NCI-H460 (cell line): ENCODE data around the gene PDPN. TPM values are rescaled to one million over a fixed set of nuclear protein-coding genes. Genes with fewer than 3 reads are reported as not detected.

ENCODE experiments used
- DNase-seq: peaks from one replicate; pipeline ENCODE4 v3.0.0-alpha.2; 2016; ENCODE audit warnings: low read depth; ENCODE audit errors: extremely low read depth
- total RNA-seq: library from RNA; depleted of rRNA; stranded (reverse); fragments of >200 nt; shearing (Covaris generic); gene quantifications from 2 replicates; pipeline ENCODE4 v1.2.3, GENCODE V29; 2014

Gene PDPN
- total RNA-seq, 1 experiment from 2014 or later, result not detected

DNA sequence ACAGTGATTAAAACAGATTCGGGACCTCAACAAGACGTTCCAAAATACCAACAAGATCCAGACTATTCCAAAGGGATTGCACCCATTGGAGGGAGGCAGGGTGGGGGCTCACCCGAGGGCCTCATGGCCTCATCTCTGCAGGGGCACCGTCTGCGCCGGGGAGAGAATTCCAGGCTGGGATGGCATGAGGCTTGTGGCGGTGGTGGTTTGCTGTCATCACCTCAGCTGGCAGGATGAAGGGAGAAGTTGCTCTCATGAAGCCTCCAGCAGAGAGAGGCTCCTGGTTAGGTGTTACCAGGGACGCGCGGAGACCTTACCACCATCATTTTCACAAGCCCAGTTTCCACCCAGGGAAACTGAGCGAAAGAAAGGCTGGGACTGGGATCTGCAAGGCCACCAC lies 6.7 kb upstream of the PDPN start:
- DNase-seq, result no peak

DNA sequence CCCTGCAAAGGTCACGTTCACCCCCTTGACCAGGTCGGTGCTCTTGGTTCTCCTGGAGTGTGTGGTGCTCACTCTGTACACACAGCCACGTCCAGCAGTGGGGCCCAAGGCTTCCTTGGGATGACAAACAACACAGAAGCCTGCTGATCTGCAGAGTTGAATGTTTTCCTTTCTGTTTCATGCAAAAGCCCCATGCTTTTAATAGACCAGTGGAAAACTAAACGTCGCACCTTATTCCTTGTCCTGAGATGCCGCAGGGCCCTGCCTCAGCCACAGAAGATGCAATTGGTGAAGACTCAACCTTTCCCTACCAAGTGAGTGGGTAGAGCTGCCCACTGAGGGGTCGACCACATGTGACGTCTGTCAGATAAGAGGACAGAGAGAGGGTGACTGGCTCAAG lies 5.8 kb upstream of the PDPN start:
- DNase-seq, result no peak

DNA sequence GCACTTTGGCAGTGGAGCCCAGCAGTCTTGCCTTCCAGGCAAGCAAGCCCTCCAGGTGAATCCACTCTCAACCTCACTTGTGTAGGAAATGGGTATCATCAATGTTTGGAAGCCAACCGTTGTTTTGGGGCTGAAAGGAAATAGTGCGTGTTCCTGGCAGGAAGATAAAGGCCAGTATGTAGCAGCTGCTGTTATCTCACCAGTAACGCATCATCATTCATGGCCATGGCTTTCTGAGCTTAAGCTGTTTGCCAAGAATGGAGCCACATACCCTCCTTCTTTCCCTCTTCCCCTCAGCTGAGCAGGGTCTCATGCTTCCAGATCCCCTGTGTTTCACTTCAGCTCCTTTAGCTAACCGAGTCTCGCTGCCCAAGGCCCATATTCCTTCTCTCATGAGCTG lies 2.2 kb upstream of the PDPN start:
- no peak for DNase-seq

DNA sequence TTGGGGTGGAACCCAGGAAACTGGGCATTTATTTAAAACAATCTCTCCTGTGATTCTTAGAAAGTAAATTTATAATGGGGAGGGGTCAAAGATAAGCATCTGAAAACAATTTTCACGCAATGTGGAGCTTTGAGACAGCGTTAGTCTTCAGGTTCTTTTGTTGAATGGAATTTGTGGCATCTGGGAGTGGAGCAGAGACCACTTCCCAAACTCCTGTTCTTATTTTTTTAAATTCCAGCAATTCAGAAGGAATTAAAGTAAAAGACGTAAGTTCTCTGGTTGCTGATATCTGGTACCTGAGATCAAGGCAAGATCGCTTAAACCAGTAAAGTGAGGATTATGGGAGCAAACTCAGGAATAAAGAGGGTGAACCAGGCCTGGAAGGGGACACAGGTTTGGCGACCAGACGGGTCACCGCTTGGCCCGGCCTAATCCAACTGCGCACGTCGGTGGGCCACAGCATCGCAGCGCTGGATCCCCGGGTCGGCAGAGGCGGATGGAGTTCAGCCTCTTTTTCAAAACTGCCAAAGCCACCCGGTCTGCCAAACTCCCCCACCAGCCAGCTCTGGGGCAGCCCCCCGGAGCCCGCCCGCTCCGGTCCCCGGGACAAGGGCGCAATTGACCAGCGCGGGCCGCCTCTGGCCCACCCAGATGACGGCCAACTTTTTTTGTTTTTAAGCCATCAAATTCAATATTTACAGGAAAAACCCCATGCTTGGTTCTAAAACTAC lies 754 bp upstream of the PDPN start:
- no peak for DNase-seq

DNA sequence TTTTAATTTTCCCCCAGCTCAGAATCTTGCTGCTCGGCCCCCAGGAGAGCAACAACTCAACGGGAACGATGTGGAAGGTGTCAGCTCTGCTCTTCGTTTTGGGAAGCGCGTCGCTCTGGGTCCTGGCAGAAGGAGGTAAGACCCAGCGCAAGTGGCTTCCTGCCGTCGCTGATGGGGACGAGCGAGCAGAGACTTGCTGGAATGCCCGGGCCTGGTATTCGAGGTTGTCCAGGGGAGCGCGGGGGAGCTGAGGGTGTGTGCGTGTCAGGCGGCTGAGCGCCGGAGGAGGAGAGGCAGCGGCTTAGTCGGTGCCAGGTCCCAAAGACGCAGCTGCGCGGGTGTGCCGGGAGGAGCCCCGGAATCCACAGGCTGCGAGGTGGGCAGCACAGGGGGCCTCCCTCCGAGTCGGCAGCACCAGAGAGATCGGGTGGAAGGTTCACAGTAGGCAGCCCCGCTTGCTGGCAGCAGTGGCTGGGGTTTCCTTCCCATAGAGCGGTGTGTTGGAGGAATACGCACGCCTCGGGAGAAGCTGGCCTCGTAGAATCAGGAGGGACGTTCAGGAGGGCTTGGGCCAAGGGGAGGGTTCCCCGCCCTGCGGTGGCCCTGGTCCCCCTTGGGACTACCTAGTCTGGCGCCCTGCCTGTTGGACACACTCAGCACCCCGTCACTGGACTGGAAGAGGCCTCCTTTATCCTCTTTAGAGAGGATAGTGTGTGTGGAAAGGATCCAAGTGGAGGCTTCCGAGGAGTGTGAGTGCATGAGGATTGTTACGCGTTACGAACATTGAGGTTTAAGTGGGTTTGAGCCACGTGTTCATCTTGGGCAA lies 547 bp downstream of the PDPN start:
- no peak for DNase-seq

DNA sequence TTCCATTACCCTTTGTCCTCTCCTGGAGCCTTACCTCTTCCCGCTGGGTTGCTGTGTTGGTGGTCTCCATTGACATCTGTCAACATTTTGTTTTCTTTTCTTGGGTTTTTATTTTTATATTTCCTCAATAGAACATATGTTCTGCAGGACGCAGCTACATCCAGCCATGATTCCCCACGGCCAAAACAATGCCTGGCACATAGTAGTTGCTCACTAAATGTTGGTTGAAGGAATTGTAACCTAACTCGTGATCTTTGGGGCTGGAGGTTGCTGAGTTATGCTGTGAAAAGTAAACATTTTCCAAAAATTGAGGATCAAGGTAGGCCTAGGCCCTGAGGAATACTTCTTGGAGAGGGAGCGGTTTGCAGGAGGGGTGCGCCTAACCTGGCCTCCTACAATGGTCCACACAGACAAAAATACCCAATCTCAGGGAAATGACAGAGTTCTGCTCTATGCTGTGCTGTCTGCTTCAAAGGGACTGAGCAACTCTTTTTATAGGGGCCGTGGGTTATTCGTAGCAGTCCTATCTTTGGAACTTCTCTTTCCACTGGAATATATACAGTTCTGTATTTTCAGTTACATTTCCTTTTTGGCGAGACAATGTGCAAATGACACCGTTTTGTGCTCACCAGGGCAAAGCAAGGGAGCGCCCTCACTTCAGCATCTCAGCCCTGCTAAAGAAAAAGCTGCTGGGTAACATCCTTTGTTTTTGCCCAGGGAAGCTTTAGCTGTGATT lies 1.4 kb downstream of the PDPN start:
- DNase-seq, result no peak

DNA sequence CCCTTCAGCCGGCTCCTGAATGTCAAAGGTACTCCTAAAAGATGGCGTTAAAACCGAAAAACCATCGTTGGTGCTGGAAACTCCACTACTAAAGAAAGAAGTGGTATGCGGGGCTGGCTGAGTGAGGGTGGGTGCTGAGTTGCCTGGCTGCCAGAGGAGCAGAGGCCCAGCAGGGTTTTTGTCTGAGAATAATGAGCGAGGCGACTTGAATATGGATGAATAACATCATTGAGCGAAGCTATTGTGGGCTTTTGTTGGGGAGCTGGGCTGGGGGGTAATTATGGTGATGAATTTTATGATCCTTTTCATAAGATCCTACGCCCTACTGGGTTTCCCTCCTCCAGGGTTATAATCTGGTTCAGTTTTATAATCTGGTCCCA lies 2.0 kb downstream of the PDPN start:
- DNase-seq, result no peak

DNA sequence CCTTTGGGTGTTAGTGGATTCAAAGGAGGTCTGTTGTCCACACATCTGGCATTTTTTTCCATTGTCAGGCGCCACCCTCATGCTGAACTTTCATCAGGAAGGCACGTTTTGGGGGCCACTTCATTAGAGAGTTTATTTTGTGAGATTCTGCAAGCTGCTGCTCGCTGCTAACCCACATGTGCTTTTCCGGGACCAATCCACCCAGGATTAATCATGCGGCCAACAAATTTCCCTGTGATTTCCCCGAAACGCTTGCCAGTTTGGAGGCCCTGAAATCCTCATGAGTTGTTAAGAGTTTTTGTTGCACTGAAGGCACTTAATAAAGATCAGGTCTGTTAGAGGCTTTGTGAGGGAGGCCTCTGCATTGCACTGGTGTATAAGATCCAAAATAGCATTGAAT lies 2.4 kb downstream of the PDPN start:
- DNase-seq, result no peak

DNA sequence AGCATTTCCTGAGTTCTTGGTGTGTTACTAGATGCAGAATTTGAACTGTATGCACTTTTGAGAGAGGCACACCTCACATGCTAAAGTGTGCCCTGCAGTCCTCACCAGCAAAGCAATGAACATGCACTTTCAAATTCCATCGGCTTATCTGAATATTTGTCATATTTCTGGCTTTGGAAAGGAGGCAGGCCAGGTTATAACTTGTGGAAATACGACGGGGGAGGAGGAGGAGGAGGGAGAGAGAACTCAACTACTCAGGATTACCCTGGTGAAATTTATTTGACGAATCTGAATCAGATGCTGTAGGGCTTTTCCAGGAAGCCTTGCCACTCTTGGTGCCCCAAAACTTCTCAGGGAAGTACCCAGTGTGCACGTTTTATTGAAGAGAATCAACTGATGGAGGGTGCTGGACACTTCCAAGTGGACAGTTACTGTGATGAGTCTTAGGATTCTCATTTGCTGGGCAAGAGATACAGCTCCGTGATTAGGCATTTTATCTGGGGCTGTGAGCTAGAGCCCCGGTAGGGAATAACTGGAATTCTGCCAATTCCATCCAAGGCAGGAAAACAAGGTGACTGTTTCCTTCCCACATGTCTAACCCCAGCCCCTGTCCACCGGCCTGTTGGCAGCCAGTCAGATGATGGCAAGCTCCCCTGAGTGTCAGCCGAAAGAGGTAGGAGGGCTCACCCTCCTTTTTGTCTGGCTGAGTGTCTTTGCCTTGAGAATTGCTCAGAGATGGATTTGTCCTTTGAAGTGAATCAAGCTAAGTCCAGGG lies 3.8 kb downstream of the PDPN start:
- DNase-seq, result no peak

DNA sequence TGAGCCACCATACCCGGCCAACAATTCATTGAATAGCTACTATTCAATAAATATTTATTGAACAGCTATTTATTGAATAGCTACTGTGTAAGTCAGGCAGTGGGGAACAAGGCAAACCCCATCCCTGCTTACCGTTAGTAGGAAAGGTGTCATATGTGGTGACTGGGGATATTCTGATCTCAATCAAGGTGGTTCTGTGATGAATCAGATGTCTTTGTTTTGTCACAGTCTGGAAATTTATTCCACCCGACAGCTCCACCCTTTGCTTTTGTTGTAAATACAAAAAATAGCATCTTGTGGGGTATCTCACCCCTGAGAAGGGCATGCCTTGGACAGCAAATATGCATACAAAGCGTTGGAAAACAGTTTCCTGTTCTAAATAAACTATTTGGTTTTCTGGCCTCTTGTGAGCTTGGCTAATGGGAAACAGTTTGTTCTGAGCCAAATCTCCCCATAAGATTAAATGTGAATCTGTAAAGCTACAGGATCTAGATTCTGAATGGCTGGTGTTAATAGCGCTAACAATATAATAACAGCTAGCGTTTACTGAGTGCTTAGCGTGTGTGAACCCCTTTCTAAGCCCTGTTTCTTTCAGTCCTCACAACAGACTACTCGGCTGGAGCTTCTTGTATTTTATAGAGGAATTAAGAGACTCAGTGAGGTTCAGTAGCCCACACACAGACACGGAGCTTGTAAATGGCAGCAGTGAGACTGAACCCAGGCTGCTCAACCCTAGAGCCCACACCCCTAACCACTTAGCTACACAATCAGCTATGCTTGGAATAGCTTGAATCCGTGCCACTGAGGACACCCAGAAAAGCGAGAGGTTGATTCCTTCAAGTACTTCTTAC lies 5.5 kb downstream of the PDPN start:
- DNase-seq, result no peak

DNA sequence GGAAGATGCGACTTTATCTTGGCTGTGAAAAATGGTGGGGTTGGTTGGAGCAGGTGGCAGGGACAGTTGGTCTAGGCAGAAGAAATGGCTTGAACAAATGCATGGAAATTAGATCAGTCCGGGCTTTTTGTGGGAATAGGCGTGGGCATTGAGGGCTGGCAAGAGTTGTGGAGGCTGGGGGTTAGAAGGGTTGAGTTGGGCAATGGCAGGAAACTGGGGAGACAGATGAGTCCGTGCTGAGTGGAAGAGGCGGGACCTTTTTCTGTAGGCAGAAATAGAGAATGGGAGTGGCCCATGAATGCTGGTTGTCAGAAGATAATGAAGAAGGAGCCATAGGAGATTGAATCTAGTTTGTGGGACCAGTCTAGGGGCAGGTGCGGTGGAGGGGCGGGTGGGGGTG lies 6.9 kb downstream of the PDPN start:
- no peak for DNase-seq

DNA sequence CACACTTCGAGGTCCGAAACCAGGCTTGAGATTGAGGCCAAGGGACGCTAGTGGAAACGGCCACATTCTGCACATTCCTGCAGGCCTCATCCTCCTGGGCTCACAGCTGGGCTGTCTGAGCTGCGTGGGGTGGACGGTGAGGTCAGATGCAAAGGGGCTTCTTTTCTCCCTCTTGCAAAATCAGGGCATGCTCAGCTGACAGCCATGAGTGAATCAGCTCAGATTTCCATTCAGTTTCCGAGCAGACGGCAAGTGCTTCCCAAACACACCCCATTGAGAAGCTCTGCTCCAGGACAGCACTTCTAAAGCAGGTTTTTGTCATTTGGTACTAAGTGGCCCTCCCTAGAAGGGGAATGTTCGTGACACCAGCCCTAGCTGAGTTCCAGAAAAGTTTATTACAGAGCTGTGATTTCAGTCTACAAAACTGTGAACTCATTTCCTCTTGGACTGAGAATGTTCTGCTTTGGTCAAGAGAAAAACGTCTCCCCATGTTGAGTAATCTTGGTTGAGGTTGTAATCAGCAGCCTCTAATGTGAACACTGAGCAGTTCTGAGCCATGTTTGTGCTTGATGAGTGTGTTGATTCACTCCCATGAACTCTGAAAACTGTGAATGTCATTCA lies 10.0 kb downstream of the PDPN start:
- DNase-seq, result no peak

DNA sequence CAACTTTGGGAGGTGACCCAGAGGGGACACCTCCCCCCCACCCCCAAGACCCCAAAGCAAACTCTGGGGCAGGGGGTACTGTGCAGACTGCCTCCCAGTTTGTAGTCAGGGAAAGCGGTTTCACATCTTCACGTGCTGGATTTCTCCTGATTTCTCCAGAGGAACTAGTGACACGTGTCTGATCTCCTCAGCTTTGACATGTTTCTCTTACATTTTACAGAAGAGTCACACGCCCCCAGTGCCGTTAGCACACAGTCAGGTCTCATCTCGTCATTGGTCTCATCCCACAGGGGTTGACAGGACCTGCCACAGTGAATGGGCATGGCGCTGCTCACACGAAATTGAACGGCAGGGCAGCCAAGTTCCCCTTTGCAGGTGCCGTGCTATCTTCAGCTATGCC lies 11.8 kb downstream of the PDPN start:
- DNase-seq, result no peak

DNA sequence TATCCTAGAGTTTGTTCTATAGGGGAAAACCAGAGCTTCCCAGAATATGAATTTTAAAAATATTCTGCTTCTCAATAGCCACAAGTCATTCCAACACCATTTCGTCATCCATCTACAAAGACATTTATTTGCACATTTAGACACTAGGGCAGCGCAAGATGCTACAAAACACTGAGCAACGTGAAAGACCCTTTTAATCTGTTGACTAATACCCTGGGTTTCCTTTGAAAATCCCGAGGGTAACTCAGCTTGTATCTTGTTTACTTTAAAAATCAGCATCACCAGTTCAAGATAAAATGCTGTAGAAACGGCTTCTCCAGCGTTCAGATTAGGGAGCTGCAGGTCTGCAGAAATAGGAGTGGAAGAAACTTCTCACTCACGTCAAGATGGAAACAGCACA lies 13.5 kb downstream of the PDPN start:
- DNase-seq, result no peak

DNA sequence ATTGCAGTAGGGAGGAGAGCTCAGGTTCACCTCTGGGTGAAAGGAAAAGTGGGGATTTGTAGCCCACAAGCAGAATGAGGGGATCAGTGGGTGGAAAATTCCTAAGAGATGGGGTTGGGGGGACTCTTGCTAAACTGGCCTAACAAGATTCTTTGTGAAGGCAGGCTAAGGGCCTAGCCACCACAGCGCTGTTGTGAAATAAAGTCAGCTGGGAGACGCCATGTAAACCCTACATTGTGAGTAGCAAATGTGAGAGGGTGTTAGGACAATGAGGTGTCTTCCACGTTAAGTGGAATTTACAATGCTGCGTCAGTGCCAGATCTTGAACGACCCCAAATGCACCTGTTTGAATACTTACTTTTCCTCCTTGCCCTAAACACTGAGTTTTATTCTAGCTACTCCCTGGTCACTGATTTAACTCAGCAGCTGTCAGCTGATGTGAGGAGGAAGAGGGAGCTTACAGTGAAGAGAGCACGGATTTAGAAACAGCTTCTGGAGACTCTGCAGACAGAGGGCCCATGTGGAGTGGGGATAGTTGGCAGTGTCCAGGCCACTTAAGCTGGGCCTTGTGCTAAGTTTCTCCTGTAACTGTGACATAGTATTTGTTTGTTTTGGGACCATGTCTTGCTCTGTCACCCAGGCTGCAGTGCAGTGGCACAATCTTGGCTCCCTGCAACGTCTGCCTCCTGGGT lies 17.3 kb downstream of the PDPN start:
- no peak for DNase-seq

DNA sequence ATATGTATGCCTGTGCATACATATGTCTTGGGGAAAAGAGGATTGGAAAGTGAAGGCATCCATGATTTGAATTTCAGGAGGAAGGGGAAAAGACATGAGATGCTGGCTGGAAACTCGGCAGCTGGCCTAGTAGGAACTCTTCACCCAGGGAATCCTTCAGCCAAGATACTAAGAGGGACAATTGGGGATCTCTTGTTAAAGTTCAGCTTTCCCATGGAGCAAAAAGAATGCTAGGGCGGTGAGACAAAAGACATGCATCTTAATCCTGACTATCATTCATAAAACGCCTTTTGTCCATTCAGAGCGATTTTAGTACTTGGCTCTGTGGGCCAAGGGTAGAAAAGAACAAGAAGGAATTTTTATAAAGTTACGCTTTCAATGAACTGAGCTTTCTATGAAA lies 20.5 kb downstream of the PDPN start:
- no peak for DNase-seq

DNA sequence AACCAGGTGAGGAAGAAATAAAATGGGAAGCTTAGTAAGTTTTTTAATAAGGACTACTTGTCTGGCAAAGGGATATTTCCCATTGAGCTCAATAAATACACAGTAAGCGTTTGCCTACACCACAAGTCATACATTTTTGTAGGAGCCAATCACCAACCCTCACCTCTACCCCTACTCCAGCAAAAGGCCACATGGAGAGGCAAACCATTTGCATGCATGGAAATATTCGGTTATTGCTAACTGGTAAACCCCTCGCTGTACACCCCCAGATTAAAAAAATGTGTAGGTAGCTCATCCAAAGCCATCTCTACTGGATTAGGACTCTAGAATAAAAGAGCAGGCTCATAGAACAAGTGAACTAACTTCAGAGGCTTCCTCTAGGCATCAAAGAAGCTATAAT lies 21.1 kb downstream of the PDPN start:
- no peak for DNase-seq

DNA sequence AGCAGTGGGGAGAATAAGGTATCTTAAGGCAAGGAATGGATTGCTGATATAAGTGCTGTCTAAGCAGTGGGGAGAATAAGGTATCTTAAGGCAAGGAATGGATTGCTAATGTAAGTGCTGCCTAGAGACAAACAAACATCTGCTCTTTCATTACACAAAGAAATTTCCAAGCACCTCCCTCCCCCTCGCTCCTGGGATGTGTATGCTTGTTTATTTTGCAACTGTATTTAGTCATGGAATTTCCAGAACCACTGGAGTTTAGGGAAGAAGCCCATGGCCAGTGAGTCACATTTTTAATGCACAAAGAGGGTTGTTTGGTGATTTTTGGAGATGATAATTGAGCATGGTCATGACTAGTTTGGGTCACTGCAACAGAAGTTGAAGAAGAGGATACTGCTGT lies 21.5 kb downstream of the PDPN start:
- no peak for DNase-seq

DNA sequence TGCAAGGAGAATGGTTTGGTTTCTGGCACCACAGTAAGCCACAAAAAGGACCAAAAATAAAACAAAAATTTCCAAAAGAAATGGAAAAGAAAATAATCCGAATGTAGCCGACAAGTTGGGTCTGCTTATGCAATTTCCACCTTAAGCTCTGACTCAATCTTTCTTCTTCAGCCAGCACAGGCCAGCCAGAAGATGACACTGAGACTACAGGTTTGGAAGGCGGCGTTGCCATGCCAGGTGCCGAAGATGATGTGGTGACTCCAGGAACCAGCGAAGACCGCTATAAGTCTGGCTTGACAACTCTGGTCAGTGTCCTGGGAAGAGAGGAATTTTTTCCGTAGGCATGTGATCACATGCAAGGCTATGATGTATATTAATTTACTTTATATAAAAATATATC lies 23.4 kb downstream of the PDPN start:
- no peak for DNase-seq
